DND-41 (cell line): ENCODE results near the gene HSBP1.

Source experiments
- CTCF ChIP-seq: IDR thresholded peaks from 2 replicates; pipeline ENCODE4 v1.5.1; 2012; ENCODE audit warnings: borderline replicate concordance, low read length, moderate library complexity, mild to moderate bottlenecking; ENCODE audit not compliant: poor library complexity, severe bottlenecking; ENCODE audit errors: extremely low read depth
- EZH2 ChIP-seq: IDR thresholded peaks from 3 replicates; pipeline ENCODE4 v1.6.1; 2012; ENCODE audit warnings: borderline replicate concordance, low read depth, mild to moderate bottlenecking, moderate library complexity, low read length, inconsistent platforms; ENCODE audit not compliant: severe bottlenecking

GRCh38 chr16:83859265-83859664 lies 51.5 kb downstream of the HSBP1 start:
- no peak for TF ChIP-seq CTCF
- no peak for TF ChIP-seq EZH2
